GM19193 (cell line): ENCODE measurements around the gene PNPO.

Experiments
- POLR2A ChIP-seq: IDR thresholded peaks from 4 replicates; pipeline ENCODE4 v1.6.1; 2011; ENCODE audit not compliant: insufficient read depth, insufficient read length; ENCODE audit errors: extremely low read depth

Gene PNPO

DNA sequence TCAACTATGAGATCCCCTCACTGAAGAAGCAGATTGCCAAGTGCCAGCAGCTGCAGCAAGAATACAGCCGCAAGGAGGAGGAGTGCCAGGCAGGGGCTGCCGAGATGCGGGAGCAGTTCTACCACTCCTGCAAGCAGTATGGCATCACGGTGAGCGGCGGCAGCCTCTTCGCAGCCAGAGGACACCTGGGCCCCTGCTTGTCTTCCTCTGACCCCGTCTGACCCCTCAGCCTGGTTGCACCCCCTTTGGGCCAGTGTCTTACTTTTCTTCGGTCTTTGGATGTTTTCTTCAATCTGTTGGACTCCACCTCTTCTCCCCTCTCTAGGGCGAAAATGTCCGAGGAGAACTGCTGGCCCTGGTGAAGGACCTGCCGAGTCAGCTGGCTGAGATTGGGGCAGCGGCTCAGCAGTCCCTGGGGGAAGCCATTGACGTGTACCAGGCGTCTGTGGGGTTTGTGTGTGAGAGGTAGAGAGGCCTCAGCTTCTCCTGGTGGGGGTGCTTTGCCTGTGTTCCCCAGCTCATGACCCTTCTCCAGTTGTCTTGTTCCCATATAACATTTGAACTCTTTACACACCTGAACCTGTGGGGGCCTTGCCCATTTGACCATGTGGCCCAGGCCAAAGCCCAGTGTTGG lies 33.9 kb downstream of the PNPO start:
- no peak for TF ChIP-seq POLR2A

DNA sequence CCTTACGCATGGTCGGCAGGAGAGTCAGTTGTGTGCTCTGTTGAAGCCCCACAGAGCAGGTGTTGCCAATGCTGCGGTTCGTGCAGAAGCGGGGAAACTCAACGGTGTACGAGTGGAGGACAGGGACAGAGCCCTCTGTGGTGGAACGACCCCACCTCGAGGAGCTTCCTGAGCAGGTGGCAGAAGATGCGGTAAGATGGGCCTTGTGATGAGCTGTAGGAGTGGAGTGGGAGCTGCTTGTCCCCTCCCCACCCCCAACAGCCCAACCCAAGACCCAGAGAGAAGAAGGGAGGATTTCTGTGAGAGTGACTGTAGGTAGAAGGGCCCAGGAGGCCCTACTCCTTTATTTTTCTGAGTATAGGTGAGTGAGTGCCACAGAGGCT lies 34.4 kb downstream of the PNPO start:
- TF ChIP-seq POLR2A = no peak

DNA sequence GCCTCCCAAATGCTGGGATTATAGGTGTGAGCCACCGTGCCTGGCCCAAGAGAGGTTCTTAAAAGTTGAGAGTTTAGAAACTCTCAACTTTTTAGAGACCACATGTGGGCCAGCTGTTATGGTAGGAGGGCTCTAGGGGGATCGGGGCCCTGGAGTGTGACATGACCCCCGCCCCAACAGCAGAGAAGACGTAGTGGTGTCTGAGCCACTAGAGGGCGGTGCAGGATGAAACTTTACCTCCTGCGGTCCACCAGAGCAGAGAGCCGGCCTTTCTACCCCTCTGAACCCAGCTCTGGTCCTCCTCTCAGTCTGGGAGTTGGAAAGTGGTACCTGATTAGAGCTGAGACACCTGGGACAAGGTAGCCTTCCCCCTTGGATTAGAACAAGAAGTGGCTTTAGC lies 37.0 kb downstream of the PNPO start:
- no peak for TF ChIP-seq POLR2A

DNA sequence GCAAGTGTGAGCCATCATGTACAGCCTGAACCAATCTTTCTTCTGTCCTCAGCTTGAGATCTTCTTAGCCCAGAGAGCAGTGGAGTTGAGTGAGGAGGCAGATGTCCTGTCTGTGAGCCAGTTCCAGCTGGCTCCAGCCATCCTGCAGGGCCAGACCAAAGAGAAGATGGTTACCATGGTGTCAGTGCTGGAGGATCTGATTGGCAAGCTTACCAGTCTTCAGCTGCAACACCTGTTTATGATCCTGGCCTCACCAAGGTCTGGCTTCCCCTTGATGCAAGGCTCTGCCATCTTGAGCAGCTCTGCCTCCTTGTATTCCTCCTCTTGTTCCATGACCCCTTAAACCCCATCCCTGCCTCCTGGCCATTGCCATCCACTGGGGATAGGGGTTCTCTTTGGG lies 39.2 kb downstream of the PNPO start:
- TF ChIP-seq POLR2A = no peak

DNA sequence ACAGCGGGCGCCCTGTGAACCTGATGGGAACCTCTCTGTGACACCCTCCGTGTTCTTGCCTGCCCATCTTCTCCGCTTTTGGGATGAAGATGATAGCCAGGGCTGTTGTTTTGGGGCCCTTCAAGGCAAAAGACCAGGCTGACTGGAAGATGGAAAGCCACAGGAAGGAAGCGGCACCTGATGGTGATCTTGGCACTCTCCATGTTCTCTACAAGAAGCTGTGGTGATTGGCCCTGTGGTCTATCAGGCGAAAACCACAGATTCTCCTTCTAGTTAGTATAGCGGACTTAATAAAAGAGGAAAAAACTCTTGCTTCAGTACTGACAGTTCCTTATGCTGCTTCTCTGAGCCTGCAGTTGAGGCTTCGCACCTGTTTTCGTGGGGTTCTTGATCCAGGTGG lies 40.1 kb downstream of the PNPO start:
- no peak for TF ChIP-seq POLR2A

DNA sequence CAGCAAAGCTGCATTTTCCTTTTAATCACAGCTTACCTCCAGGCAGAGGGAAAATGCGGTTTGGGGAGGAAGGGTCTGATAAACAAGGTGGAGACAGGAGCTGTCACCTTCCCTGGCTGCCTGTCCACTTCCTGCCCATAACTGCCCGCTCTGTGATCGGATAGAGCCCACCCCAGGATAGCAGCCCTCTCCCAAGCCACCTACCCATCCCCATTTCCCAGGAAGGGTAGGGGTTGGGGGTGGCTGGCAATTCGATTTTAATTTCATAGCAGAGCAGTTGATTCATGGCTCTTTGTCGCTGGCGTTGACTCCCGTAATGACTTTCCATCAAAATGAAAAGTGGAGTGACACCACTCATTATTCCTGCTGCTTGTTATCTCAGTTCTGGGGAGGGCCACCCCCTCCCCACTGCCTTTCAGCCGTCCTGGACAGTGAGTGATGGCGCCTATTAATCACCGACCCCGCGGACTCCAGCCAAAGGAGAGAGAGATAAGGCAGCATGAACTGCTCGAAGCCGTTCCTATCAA lies 40.8 kb downstream of the PNPO start:
- TF ChIP-seq POLR2A = peak; percentile 5

DNA sequence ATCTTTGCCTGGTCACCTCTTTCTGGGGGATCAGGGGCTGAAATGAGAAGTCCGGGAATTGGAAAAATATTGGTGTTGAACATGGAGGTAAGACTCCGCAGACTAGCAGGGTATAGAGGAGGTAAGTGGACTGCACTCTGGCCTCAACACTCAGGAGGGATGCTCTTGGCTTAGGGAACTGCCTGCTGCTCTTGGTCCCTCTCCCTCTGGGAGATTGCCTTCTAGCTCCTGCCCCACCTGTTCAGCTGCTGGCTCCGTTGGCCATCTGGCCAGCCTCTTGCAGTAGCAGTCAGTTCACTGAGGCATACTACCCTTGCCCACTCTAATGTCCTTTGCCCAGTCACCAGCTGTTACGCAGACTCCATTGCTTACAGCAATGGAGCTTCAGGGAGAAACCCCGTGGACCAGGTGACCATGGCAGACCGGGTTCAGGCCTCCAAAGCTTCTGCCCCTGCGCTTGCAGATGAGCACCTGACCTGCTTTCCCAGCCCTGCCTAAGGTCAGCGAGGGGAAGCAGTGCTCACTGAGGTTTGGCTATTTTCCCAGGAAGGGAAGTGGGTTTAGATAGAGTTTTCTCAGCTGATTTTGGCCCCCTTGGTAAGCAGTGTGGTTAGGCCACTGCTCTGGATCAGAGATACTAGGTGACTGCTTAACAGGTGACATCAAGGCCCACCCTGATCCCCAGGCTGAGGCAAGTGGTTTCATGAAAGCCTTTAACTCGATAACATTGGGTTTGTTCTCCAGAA lies 41.4 kb downstream of the PNPO start:
- no peak for TF ChIP-seq POLR2A

DNA sequence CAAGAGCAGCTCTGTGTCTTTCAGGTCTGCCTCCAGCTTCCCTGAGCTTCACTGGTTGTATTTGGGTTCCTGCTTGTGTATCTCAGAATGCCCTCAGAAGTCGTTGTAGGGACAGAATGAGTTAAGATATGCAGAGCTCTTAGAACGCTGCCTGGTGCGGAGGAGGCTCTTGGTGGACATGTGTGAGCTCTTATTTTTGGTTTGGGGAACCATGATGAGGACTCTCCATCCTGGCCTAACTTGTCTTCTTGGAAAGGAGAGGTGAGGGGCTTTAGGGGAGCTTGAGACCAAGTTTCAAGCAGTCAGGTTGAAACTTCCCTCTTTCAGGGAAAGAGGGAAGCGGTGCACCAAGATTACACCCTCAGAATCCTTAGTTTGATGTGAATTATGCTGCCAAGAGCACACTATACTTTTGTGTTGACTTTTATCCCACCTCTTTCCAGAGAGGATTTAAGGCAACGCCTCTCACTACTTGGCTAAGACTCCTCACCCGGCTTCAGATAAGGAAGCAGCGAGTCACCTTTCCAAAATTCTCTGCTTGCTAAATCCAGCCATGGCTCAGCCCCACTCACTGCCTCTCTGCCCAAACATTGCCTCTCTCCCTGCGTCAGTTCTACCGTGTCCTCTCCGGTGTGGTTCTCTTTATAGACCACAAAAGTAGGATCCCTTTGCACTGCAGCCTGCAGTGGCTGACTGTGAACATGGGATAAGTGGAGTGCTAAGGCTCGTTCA lies 42.3 kb downstream of the PNPO start:
- no peak for TF ChIP-seq POLR2A

DNA sequence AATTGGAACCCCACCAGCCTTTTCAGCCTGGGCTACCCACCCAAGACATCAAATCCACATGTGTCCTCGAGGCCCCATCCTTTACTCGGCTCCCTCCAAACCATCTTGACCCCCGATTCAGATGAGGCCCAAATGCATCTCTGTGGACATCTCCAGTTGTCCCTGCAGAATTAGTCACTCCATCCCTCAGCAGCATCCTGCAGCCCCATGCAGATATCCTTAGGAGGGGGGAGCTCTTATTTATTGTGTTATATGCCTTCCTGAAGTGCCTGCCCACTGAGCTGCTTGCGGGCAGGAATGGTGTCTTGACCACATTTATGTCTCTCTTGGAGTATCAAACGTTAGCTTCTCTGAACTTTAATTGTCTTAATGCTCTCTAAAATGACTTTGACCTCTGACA lies 45.1 kb downstream of the PNPO start:
- TF ChIP-seq POLR2A = no peak

DNA sequence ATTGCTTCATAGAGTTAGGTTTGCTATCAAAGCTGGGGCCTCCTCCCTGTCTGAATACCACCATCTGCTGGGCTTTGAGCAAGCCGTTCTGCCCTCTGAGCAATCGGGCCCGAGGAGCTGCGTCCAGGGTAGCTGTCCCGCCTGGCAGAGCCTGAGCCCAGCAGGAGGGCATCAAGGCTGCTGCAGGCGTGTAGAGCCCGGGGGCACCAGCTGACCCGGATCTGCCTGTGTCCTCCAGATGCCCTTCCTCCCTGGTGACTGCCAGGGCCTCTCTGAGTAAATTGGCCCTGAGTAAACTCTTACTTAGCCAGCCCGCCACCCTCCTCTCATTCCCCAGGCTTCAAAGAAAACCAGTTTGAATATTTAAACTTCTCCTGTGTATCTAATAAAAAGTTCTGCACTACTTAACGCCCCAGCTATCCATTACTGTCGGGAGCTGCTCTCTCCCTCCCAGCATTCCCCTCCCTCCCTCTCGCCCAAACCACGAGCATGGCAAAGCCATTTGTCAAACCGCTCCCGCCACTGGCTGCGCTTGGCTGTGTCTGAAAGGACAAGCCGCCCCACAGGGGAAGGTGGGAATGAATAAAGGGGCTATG lies 46.0 kb downstream of the PNPO start:
- TF ChIP-seq POLR2A = no peak

DNA sequence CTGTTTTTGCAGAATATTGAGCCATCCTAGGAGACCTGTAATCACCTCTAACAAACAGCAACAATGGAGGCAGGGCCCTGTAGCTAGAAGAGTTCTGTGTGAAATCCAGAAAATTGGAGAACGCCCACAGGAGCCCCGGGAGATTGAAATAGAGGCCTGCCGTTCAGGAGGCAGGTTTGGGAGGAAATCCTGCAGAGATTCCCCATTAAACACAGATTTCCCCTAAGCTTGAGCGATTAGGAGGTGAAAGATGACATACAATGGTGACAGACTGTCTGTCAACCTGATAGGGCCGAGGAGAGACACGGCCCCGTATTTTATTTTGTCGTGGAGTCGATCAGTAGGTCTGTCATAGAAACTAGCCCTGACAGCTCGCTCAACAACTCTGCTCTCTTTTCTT lies 47.8 kb downstream of the PNPO start:
- no peak for TF ChIP-seq POLR2A

DNA sequence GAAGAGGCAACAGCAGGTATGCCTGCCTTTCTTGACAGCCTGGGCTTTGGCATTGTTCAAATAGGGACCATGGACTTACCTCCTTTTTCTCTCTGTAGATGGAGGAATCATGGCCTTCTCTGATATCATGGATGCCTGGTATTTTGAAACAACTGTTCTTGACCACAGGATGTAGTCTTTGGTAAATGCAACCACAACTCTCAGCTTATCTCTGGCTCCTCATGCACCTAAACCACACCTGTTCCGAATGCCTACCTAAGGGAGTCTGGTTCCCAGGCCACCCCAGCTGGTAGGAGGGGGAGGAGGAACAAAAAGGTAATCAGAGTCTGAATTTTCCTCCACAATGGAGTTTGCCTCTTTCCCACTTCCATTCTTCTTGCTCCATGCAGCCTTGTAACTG lies 48.3 kb downstream of the PNPO start:
- TF ChIP-seq POLR2A = no peak

DNA sequence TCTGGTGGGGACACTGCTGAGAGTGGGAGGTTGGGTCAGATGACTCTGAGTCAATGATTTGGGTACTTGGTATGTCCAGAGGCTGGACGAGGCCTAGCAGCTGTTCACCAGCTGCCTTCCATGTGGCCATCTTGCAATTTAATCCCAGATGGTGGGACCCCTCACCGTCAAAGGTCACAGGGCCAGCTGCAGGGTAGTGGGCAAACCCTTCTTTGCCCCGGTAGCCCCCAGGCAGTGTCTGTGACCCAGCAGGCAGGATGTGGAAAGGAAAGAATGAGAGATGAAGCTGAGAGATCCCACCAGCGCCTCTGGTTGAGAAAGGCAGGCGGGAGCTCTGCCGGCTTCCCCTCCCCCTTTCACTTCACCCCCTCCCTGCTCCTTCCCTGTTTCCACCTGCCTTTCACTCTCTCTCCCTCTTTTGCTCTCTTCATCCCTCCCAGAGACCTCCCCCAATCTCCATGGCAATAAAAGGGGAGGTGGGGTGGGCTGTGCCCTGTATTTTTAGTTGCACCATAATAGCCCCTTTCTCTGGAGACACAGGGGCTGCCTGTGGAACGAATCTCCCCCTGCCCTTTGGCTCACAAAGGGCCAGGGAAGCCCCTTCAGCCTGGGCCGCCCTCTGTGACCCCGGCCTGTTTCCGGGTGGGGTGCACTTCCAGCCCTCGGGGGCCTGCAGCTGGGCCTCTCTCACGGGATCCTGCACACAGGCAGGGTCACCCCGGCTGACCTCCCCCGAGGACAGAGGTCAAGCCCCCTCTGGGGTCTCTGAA lies 49.8 kb downstream of the PNPO start:
- TF ChIP-seq POLR2A = no peak

DNA sequence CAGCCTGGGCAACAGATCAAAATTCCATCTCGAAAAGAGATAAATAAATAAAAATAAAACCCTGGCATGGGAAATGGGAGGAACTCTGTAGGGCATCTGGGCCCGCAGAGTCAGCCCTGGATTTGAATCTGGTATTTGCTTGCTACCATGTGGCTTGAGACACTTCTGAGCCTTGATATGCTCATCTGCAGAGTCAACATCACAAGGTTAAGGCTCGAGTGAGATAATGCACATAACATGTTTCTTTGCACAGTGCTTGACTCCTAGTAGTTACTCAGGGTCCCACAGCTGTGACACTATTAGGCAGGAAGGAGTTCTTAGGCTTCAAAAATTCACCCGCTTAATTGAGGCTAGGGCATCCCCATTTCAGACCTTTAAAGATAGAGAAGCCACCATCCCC lies 50.8 kb downstream of the PNPO start:
- no peak for TF ChIP-seq POLR2A
